GM18502 (cell line): ENCODE measurements around the gene SPNS3.

Experiments
- ATAC-seq: cut with Tn5 transposase; IDR thresholded peaks from one replicate; pipeline ENCODE4 v1.9.1; 2021; ENCODE audit warnings: mild to moderate bottlenecking; ENCODE audit not compliant: unreplicated experiment, poor library complexity

The SPNS3 gene

DNA sequence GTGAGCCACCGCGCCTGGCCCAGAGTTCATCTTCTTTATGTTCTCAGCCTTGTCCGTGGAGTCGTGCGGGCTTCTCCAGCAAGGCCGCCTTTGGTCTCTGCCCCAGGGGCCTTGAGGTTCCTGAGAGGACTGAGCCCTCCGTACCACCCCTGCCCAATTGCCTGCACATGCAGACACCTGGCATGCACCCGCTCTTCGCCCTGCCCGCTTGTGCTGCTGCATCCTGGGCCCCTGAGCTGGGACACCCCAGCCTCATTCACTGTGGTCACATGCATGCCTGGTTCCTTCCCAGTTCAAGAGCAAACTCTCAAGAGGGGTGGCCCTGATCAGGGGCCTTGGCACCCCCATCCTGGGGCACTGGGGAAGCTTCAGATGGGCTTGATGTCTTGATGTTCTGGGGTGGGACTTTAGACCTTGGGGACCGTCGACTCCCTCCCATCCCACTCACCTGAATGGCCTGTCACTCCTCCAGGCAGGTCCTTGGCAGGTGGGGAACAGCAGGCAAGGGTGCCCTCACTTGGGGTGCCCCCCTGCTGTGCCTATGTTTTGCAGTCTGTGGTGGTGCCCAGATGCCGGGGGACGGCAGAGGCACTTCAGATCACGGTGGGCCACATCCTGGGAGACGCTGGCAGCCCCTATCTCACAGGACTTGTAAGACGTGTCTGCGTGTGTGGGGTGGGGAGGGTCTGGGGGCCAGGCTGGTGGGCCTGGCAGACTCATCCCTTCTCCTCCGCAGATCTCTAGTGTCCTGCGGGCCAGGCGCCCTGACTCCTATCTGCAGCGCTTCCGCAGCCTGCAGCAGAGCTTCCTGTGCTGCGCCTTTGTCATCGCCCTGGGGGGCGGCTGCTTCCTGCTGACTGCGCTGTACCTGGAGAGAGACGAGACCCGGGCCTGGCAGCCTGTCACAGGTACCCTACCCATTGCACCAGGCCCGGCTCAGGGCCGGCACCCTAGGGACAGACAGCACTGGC lies 52.2 kb downstream of the SPNS3 start:
- no peak for ATAC-seq

DNA sequence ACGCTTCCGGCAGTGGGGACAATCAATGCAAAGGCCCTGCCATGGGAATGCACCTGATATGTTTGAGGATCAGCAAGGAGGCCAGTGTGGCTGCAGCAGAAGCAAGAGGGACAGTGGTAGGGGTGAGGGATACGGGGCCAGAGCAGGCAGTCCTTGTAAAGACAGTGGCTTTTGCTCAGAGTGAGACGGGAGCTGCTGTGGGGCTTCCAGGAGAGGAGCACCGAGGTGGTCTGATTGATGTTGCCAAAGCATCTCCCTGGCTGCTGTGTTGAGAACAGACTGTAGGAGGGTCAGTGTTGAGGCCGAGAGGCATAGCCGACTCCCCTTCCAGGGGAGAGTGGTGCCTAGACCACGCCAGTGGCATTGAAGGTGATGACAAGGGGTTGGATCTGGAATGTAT lies 53.6 kb downstream of the SPNS3 start:
- ATAC-seq: no peak

DNA sequence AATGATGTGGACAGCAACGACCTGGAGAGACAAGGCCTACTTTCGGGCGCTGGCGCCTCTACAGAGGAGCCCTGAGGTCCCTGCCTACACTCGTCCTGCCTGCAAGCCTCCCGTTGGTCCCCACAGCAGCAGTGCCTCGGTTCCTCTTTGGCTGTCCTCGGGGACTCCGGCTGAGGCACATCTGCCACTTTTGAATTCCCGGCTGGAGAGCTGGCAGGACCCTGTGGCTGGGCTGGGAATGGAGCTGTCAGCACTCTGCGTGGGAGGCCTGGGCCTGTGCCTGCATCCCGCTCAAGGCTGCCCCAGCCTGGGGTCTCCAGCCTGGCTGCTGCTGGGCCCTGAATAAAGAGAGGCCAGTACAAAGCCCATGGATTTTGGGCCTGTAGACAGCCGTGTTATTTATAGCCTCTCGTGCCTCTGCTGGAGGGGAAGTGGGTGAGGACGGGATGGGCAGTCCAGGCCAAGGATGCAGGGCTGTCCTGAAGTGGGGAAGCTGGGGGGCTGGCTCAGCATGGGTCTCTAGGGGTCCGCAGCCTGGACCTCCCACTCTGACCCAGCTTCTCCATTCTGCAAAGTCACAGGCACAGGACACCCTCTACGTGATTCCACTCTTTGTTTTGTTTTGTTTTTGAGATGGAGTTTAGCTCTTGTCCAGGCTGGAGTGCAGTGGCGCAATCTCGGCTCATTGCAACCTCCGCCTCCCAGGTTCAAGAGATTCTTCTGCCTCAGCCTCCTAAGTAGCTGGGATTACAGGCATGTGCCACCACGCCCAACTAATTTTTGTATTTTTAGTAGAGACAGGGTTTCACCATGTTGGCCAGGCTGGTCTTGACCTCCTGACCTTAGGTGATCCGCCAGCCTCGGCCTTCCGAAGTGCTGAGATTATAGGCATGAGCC lies 54.3 kb downstream of the SPNS3 start:
- no peak for ATAC-seq

DNA sequence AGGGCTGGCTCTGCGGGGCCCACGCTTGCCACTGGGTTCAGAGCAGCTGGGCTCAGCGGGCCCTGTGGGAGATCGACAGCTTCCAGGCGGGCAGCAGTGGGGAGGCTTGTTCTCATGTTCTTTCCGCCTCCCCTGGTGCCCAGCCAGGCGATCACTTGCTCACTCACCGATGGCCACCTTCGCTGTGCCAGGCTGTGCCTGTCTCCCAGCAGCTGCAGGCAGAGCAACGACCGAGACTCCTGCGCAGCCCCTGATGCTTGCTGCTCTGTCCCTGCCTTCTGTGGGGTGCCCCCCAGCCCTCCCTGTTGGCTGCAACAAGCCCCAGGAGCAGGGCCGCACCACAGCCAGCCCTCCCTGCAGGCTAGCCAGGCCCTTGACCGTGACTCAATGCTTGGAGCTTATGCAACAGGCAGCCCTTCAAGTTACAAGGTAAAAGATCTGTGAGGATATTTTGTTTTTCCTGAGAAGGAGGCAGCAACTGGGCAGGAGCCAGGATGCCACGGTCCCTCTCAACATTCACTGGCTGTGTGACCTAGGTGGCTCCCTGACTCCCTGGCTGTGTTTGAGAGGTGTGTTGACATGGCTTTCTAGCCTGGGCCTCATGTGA lies 55.4 kb downstream of the SPNS3 start:
- no peak for ATAC-seq

DNA sequence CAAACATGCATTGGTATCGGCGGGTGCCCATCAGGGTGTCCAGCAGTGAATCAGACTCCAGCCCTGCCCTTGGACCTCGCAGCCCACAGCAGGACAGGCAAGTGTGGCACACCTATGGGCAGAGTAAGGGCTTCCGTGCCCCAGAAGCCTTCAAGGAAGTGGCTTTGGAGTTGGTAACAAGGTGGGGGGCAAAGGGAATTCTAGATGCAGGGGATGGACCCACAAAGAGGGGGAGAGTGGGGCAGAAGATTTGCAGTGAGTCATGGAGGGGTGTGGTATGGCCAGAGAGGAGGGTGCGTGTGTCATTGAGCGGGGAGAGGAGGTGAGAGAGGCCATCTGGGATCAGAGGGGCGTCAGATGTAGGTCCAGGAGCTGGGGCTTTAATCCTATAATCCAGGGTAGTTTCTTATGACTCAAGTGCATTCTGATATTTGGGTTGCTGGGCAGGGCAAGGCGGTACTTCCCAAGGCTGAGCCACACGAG lies 56.4 kb downstream of the SPNS3 start:
- ATAC-seq: no peak

DNA sequence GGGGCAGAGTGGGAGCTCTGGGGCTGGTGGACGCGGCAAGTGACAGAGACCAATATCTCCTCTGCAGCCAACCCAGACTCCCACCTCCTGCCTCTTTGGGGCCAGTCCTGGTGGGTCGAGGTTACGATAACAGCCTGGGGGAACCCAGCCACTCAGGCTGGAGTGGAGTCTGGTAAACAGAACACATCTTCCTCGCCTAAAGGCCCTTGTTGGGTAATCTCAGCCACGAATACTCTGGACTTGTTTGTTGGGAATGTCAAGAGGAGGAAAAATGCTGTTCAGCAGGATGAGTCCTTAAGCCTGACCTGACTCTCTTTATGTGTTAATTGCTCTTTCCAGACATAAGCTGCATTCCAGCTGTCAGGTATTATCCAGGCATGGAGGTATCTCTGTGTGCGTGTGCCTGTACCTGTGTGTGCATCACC lies 56.9 kb downstream of the SPNS3 start:
- ATAC-seq: no peak

DNA sequence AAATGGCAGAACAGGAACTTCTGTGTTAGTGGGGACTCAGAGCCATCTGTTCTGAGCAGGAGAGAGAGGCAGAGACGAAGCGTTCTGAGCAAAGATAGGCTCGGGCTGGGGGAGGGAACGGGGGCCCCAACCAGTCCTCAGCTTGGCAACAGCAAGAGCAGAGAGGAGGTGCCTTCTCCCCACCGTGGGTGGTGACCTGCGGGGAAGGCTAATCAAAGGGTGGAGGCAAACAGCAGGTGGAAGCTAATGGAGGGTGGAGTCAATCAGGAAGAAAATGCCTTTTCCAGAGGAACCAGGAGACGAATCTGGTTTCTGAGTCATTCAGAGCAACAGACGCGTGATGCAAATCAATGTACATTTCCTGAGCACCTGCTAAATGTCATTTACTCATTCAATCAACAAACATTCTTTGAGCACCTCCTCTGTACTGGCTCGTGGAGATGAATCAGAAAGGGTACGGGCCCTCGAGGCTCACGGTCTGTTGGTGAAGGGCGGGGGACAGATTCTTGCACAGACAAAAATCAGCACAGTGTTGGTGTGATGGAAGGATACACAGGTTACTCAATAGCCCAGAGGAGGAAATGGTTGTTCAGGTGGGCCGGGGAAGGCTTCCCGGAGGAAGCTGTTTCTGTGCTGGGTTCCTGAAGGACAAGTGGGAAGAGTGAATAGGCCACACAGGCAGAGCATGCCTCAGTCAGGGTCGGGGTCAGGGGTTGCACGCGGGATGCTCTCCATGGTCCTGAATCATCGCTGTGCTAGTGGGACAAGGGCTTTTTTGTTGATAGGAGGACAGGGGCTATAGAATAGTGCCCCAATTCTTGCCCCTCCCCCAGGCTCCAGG lies 59.2 kb downstream of the SPNS3 start:
- ATAC-seq: no peak

DNA sequence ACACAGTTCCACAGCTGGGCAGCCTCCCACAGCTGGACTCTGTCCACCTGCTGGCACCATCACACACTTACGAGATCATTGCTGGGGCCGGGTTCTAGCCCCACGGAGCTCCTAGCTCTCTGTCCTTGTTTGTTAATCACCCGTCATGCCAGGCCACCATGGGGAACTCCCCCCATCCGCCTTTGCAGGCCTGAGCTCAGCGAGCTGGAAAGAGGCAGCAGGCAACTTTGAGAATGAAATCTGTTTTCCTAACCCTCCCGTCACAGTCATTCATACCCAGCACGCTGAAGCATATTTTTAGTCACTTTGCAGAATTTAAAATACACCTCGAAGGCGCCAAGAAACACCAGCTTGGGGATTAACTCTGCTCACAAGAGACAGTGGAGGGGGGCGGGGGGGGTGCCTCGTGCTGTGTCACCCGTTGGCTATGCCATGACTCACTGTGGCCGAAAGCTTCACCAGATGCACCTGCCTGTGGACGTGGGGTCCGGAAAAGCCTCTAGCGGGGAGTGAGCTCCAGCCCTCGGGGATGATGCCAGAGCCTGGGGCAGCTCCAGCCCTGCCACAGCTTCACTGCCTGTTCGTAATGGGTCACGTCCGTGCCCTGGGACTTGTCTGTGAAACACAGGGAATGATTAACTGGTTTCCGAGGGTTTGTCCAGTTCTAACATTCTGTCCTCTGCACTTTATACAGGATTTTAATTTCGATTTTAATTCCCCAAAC lies 63.5 kb downstream of the SPNS3 start:
- no peak for ATAC-seq

DNA sequence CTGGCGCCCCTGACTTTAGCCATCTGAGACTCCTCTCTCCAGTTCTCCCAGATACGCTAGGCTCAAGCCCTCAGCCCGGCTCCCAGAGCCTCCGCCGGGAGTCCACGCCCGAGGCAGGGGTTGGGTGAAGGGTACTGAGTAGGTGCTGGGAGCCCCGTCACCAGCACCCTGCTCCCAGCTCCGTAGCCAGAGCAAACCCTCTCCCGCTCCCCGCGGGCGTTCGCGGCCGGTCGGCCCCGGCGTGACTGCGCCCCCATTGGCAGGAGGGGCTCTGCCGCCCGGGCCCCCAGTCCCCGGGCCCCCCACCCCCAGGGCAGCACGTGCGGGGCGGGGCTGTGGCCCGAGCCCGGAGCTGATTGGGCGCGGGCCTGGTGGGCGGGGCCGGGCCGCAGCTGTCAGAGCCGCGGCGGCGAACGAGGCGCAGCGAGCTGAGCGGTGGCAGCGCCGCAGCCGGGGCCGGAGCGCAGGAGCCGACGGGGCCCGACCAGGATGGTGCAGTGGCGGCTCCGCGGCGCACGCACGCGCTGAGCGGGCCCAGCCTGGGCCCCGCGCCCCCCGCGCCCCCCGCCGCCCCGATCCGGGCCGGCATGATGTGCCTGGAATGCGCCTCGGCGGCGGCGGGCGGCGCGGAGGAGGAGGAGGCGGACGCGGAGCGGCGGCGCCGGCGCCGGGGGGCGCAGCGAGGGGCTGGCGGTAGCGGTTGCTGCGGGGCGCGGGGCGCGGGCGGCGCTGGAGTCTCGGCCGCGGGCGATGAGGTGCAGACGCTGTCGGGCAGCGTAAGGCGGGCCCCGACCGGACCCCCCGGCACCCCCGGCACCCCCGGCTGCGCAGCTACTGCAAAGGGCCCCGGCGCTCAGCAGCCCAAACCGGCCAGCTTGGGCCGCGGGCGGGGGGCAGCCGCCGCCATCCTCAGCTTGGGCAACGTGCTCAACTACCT lies 65.0 kb downstream of the SPNS3 start, which contains the start of gene SPNS2:
Gene SPNS2, plus strand, starts transcription at position 421 of the 937 bp plus-strand sequence. Its CDS starts 167 bp downstream, at position 588.
- ATAC-seq: no peak

DNA sequence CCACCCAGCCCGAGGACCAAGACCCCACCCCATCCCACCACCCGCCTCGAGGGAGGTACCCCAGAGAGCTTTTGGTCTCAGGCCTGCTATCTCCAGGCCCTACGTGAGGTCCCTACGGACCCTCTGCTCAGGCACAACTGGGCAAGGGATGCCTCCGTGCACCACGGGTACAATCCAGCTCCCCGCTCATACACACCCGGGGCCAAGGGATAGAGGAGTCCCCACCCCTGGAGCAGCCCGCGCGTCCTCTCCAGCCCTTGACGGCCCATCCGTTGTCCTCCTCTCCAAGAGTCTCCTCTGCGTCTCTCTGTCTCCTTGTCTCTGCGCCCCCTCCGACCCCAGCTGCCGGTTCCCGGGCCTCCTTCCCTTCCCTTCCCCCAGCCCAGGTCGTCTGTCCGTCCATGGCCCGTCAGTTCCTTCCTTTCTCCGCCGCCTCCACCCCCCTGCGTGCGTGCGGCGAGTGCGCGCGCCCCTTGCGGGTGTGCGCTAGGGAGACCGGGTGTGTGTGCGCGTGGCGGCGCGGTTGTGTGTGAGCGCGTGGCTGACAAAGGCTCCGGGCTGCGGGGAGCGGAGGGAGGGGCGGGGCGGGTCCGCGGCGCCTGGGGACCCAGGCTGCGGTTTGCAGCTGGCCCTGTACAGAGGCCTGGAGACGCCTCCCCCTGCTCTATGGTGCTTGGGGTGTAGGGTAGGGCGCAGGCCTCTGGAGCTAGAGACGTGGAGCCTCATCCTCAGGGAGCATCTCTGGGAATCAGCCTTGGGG lies 65.9 kb downstream of the SPNS3 start:
- ATAC-seq: no peak

DNA sequence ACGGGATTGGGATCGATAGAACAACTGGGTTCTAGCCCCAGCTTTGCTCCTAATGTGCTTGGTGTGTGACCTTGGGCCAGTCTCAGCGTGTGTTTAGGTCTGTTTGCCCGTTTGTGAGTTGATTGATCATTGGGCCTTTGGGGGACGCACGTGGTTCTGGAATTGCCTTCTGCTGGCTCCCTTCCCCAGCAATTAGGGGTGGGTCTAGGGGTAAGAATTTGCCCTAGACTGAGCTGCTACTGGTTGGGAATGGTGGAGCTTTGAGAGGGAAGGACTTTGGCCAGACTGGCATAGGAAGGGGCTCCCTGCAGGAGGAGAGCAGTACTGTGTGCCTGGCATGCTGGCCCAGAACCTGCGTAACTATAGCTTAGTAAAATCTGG lies 66.4 kb downstream of the SPNS3 start:
- no peak for ATAC-seq

DNA sequence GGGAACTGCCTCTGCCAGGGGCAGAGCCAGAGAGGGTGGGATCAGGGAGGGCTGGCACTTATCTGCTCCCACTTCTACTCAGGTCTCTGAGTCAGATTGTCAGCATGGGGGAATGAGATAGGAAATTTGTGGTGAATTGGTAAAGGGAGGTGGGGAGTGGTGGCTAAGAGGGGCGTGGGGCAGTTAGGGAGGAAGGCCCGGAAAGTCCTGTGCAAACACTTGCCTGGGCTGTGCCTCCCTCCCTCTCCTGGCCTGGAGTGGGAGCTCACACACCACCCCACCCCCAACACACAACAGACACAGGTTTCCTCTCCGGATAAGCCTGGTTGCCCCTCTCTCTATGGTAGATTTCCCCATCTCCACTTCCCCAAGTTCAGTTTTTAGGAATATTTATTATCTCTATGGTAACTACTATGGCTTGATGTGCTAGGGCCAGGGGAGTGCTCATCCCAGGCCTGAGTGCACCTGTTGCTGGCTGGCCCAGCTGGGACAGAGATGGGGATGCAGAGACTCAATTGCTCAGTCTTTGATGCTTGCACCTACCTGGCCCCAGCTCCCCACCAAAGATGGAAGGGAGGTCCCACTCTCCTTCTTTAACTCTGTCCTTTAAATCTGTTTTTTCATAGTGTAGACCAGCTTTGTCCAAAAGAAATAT lies 67.7 kb downstream of the SPNS3 start:
- ATAC-seq: no peak

DNA sequence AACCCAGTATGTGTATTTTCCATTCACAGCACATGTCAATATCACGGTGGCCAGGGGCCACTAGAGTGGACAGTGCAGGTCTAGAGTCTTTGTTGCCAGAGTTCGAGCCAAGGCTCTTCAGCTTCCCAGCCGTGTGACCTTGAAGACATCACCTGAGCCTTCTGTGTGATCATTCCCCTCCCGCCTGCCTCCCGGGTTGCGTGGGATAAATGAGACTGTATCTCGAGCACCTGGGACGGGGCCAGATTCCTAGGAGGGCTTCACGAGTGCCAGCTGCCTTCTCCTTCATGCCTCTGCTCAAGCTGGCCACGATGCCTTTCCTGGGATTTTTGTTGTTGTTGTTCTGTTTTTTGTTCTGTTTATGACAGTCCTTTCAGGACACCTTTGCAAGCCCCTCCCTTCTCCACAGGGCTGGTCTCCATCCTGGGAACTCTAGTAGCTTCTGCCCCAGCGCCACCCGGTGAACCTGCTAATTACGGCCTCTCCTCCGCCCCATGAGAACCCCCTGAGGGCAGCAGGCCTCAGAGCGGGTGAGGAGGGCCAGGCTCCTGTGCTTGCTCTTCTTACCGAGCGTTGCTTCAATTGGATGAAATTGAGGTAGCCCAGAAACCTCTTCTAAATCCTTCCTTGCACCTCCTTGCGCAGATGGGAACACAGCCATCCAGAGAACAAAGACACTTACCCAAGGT lies 68.9 kb downstream of the SPNS3 start:
- no peak for ATAC-seq

DNA sequence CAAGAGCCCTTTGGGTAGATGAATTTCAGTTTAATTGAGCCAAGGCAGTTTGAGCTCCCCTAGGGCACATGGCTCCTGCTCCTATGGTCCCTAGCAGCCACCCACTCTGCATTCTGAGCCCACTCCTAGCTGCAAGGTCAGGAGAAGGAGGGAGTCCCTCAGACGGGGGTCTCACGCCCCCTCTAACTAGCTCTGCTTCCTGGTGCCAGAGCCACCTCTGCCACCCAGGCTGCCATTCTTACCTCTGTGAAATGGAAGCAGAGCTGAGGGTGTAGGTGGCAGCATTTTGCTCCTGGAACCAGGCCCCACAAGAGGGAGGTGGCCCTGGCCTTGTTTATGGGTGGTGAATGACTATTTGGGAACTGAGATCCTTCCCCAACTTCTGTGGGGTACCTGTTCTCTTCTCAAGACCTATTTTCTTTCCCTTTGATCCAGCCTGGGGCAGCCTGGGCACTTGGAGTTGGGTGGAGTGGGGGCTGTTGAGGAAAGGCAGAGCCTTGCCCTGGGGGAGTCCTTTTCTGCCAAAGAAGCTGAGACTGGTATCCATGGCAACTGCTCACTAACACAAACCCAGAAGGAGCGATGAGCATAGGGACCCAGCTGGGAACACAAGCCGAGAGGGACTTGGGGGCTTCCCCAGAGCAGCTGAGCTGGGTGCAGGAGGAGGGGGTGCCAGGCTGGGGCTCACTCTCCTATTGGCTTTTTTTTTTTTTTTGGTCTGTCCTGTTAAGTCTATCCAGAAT lies 69.7 kb downstream of the SPNS3 start:
- no peak for ATAC-seq

DNA sequence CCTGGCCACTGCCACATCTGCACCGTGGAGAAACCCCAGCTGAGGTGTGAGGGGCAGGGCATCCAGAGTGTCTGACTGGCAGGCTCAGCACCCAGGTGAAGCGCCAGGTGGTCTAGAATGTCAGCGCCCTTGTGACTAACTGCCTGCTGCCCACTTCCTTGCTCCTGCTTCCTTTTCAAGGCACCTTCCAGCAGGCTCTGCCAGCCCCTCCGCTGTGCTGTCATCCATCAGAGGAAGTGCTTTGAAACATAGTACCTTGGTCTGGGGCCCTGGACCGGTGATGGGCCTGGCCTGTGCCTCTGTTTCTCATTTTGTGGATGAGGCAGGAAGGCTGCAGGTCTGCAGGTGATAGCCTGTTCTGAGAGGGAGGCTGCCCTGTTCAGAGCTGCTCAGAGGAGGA lies 70.4 kb downstream of the SPNS3 start:
- no peak for ATAC-seq
